ENCODE data around the gene DNM3. TPM values are rescaled to one million over a fixed set of nuclear protein-coding genes. Genes with fewer than 3 reads are reported as not detected.
A peak's percentile ranks its signal among the peaks of the same experiment; 100 is the strongest.

Gene DNM3
- polyA plus RNA-seq, 1 of the 3 experiments (the other 2 are of a cell fraction) = 0.43 TPM

GRCh38 chr1:172357753-172358385 lies 516.6 kb downstream of the DNM3 start:
- Histone ChIP-seq H3K36me3 (replicated peaks in 1 of 2; ENCODE audit: control insufficient read depth in 1 of 2, insufficient read depth in 2 of 2, low read length in 1 of 2) (no peaks in the 10 kb centered on the region), H3K9me3 (no peaks in the 10 kb centered on the region), H3K27me3 (ENCODE audit: insufficient read depth) (no peaks in the 10 kb centered on the region), H3K4me1 (ENCODE audit: control insufficient read depth in 1 of 2, insufficient read depth in 2 of 2, low read depth in 1 of 2, low read length in 1 of 2) (peaks cover 51 to 54% of the 10 kb centered on the region in 2 experiments; a peak in 3 of 4 replicates), H3K9me2 (no peaks in the 10 kb centered on the region), H3K4me3 (ENCODE audit: low read depth in 2 of 2, low read length in 1 of 2) (peak overlapping the region; percentile 18 to 48; a peak in 1 of 4 replicates), H2AFZ (ENCODE audit: low read depth) (no peak overlapping the region; the same call in 1 of the 2 replicates), H3K9ac (peak overlapping the region; percentile 59; the same call in 1 of the 2 replicates), H3K79me2 (ENCODE audit: insufficient read depth) (no peaks in the 10 kb centered on the region), H3K4me2 (peak overlapping the region; percentile 69), H3K27ac (ENCODE audit: low read depth in 2 of 2, low read length in 1 of 2) (peak overlapping the region; percentile 97 to 100), H4K20me1 (ENCODE audit: insufficient read depth) (no peaks in the 10 kb centered on the region), H3F3A (replicated peaks; ENCODE audit: insufficient read depth) (peaks cover 44% of the 10 kb centered on the region)
- WGBS (ENCODE audit: low lambda C conversion rate) = 67% methylated on average over 5 of the region's 5 CpGs
- ChIA-PET POLR2A (interaction anchor here (2.0 kb wide), 1 partner anchor 213 kb away, joined by 9 read pairs; no protein-coding TSS in a partner anchor), CTCF (interaction anchor here (1.3 to 2.9 kb wide), 4 partner anchors 17 to 356 kb away, joined by 4 to 15 read pairs (median 6); no protein-coding TSS in a partner anchor)
- no peak for DNase-seq
- TF ChIP-seq CHD2 (IDR thresholded peaks at IDR 0.05; ENCODE audit: low read length, partially characterized antibody) (no peak), MXI1 (IDR thresholded peaks at IDR 0.05; ENCODE audit: low read depth, low read length) (no peak), NRF1 (IDR thresholded peaks at IDR 0.05; ENCODE audit: low read depth, low read length) (no peak), EP300 (IDR thresholded peaks at IDR 0.05; ENCODE audit: borderline replicate concordance in 1 of 2, low read depth in 1 of 2, low read length in 1 of 2) (no peak), MEF2A (IDR thresholded peaks at IDR 0.05; ENCODE audit: borderline replicate concordance, low read depth) (no peak), USF1 (IDR thresholded peaks at IDR 0.05; ENCODE audit: borderline replicate concordance, low read depth) (no peak), EZH2phosphoT487 (IDR thresholded peaks at IDR 0.05; ENCODE audit: borderline replicate concordance, low read depth) (no peak), SIN3A (IDR thresholded peaks at IDR 0.05; ENCODE audit: borderline replicate concordance, low read depth, low read length) (no peak), TCF12 (IDR thresholded peaks at IDR 0.05) (no peak), TEAD4 (IDR thresholded peaks at IDR 0.05; ENCODE audit: borderline replicate concordance, insufficient read depth) (no peak), RAD21 (IDR thresholded peaks at IDR 0.05; ENCODE audit: low read length) (no peak), RCOR1 (IDR thresholded peaks at IDR 0.05; ENCODE audit: low read length) (no peak), YY1 (IDR thresholded peaks at IDR 0.05; ENCODE audit: low read depth) (no peak), ELF1 (IDR thresholded peaks at IDR 0.05) (no peak), TAF1 (IDR thresholded peaks at IDR 0.05; ENCODE audit: borderline replicate concordance, low read depth, low read length) (no peak), JUND (IDR thresholded peaks at IDR 0.05) (no peak)
- TF ChIP-seq, protein P1, sequence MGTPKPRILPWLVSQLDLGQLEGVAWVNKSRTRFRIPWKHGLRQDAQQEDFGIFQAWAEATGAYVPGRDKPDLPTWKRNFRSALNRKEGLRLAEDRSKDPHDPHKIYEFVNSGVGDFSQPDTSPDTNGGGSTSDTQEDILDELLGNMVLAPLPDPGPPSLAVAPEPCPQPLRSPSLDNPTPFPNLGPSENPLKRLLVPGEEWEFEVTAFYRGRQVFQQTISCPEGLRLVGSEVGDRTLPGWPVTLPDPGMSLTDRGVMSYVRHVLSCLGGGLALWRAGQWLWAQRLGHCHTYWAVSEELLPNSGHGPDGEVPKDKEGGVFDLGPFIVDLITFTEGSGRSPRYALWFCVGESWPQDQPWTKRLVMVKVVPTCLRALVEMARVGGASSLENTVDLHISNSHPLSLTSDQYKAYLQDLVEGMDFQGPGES (IDR thresholded peaks at IDR 0.05; ENCODE audit: low read depth, low read length) = no peak
- TF ChIP-seq, protein P2, sequence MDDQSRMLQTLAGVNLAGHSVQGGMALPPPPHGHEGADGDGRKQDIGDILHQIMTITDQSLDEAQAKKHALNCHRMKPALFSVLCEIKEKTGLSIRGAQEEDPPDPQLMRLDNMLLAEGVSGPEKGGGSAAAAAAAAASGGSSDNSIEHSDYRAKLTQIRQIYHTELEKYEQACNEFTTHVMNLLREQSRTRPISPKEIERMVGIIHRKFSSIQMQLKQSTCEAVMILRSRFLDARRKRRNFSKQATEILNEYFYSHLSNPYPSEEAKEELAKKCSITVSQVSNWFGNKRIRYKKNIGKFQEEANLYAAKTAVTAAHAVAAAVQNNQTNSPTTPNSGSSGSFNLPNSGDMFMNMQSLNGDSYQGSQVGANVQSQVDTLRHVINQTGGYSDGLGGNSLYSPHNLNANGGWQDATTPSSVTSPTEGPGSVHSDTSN (IDR thresholded peaks at IDR 0.05) = no peak
- TF ChIP-seq, protein P3, sequence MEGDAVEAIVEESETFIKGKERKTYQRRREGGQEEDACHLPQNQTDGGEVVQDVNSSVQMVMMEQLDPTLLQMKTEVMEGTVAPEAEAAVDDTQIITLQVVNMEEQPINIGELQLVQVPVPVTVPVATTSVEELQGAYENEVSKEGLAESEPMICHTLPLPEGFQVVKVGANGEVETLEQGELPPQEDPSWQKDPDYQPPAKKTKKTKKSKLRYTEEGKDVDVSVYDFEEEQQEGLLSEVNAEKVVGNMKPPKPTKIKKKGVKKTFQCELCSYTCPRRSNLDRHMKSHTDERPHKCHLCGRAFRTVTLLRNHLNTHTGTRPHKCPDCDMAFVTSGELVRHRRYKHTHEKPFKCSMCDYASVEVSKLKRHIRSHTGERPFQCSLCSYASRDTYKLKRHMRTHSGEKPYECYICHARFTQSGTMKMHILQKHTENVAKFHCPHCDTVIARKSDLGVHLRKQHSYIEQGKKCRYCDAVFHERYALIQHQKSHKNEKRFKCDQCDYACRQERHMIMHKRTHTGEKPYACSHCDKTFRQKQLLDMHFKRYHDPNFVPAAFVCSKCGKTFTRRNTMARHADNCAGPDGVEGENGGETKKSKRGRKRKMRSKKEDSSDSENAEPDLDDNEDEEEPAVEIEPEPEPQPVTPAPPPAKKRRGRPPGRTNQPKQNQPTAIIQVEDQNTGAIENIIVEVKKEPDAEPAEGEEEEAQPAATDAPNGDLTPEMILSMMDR (IDR thresholded peaks at IDR 0.05) = no peak
